SJSA1 (cell line): Measurements from ENCODE around the gene ABCD3. TPM values are rescaled to one million over a fixed set of nuclear protein-coding genes. Genes with fewer than 3 reads are reported as not detected.
A peak's percentile ranks its signal among the peaks of the same experiment; 100 is the strongest.
"Not testable (repeated sequence)": the region's sequence is repeated elsewhere in the genome, so short reads cannot be mapped to it uniquely, and the experiment has no call there.

Source experiments
- DNase-seq, 2 experiments: peaks; one replicate each; pipeline ENCODE4 v3.0.0-alpha.2; 2015 to 2020; ENCODE audit warnings: low spot score in 2 of 2, low read depth in 1 of 2
- H3K27ac ChIP-seq: fragments of 250-450 bp; sonication (Bioruptor Pico); 2 replicates; pipeline ENCODE4 v1.5.1; 2020; ENCODE audit warnings: mild to moderate bottlenecking, moderate library complexity
- H3K27me3 ChIP-seq: fragments of 250-450 bp; sonication (Bioruptor Pico); replicated peaks from 2 replicates; pipeline ENCODE4 v1.5.1; 2020; ENCODE audit warnings: mild to moderate bottlenecking, moderate library complexity
- H3K36me3 ChIP-seq: fragments of 250-450 bp; sonication (Bioruptor Pico); 2 replicates; pipeline ENCODE4 v1.5.1; 2020; ENCODE audit warnings: mild to moderate bottlenecking
- H3K4me1 ChIP-seq: fragments of 250-450 bp; sonication (Bioruptor Pico); replicated peaks from 2 replicates; pipeline ENCODE4 v1.6.1; 2021; ENCODE audit warnings: mild to moderate bottlenecking
- H3K4me3 ChIP-seq: fragments of 250-450 bp; sonication (Bioruptor Pico); 2 replicates; pipeline ENCODE4 v1.5.1; 2020; ENCODE audit warnings: mild to moderate bottlenecking
- H3K9me3 ChIP-seq: fragments of 250-450 bp; sonication (Bioruptor Pico); replicated peaks from 2 replicates; pipeline ENCODE4 v1.5.1; 2020; ENCODE audit warnings: mild to moderate bottlenecking
- total RNA-seq: library from RNA; depleted of rRNA; stranded (reverse); fragments of >200 nt; shearing (Covaris generic); gene quantifications from 2 replicates; pipeline ENCODE4 v1.2.3, GENCODE V29; 2014

Gene ABCD3
- total RNA-seq, 1 experiment from 2014 or later: 53.4 TPM

DNA sequence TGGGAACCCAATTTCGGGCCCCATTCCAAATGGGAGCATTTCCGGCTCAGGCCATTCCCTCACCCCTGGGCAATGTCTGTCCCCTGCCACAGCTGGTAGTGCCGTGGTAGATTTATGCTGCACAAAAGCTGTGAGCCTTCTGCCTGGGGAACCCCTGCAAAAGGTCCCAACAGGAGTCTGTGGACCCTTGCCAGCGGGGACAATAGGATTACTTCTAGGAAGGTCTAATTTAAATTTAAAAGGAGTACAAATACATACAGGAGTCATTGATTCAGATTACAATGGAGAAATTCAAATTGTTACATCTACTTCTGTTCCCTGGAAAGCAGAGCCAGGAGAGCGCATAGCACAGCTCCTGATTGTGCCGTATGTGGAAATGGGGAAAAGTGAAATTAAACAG, 28.0 kb downstream of the ABCD3 start:
- not testable (repeated sequence) for H3K4me1 ChIP-seq, H3K27ac ChIP-seq, H3K4me3 ChIP-seq, H3K27me3 ChIP-seq, DNase-seq
- H3K9me3 ChIP-seq: peaks cover 13% of the 10 kb centered on the region
- H3K36me3 ChIP-seq: peaks cover 21% of the 10 kb centered on the region

DNA sequence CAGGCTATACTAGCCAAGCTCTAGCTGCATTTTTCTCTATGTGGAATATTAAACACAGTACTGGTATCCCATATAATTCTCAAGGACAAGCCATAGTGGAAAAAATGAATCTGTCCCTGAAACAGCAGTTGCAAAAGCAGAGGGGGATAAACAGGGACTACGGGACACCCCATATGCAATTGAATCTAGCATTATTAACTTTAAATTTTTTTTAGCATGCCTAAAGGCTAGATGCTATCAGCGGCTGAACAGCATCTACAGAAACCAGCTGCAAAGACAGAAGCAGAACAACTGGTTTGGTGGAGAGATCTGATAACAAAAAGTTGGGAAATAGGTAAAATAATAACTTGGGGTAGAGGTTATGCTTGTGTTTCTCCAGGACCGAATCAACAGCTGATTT, 30.6 kb downstream of the ABCD3 start:
- H3K27ac ChIP-seq, H3K4me3 ChIP-seq, DNase-seq, H3K4me1 ChIP-seq, H3K27me3 ChIP-seq: not testable (repeated sequence)
- Histone ChIP-seq H3K36me3 (peaks cover 29% of the 10 kb centered on the region), H3K9me3 (peaks cover 13% of the 10 kb centered on the region)

DNA sequence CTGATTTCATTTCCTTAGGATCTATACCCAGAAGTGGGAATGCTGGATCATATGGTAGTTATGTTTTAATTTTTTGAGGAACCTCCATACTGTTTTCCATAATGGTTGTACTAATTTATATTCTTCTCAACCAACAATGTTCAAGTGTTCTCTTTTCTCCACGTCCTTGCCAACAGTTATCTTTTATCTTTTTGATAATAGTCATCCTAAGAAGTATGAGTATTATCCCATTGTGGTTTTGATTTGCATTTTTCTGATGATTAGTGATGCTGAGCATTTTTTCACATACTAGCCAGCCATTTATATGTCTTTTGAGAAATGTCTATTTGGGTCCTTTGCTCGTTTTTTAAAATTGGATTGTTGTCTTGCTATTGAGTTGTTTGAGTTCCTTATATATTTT, 38.5 kb downstream of the ABCD3 start:
- no peak for DNase-seq
- Histone ChIP-seq H3K9me3 (no peaks in the 10 kb centered on the region), H3K4me1 (no peaks in the 10 kb centered on the region), H3K36me3 (peaks cover 25% of the 10 kb centered on the region), H3K27ac (no peak overlapping the region), H3K4me3 (no peak overlapping the region), H3K27me3 (no peaks in the 10 kb centered on the region)

DNA sequence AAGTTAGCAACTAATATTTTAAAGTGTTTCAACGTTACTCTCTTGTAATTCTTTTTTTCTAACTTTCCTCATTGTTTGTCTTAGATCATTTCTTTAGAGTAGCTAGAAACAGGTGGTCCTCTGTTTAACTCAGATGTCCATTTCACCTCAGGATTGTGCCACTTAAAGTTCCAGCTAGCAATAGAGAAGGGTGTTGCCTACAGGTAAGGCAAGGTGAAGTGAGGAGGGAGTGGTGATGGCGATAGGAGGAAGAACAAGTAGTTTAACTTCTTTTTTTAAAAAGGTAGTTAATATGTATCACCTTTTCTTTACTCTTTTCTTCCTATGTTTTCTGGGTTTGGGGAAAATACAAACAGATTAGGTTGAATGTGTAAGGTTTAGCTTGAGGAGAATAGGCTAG, 44.4 kb downstream of the ABCD3 start:
- no peaks in the 10 kb centered on the region for H3K9me3 ChIP-seq
- H3K27ac ChIP-seq: no peak overlapping the region
- no peaks in the 10 kb centered on the region for H3K27me3 ChIP-seq
- no peak for DNase-seq
- H3K4me1 ChIP-seq: no peaks in the 10 kb centered on the region
- no peak overlapping the region for H3K4me3 ChIP-seq
- H3K36me3 ChIP-seq: peaks cover 22% of the 10 kb centered on the region

DNA sequence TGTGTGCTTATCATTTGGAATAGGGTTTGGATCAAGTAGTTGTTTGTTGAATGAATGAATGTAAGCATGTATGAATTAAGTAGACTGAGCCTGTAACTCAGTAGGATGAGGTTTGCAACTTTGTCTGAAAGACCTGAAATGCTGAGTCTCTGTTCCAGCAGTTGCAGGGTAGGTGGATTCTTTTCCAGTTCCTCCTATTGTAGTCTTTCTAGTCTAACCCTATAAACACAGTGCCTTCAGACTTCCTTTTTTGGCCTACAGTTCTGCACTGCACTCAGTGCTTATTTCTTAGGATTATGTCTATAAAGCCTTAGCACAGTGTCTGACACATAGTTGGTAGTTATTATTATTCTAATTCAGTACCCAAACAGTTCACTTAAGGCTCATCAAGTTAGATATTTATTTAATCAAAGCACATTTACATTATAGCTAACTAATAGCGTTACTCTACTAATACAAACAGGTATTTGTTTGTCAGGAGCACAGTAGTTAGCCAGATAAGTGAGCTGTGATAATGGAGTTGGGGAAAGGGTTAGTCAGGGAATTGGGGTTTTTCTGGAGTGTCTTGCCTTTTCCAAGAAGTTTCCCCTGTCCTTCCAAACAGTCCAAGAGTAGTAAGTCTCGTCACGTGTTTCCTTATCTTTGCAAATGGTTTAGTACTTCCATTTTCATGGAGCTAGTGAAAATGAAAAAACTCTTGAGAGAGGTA, 45.0 kb downstream of the ABCD3 start:
- Histone ChIP-seq H3K4me1 (no peaks in the 10 kb centered on the region), H3K27ac (no peak overlapping the region), H3K4me3 (no peak overlapping the region), H3K27me3 (no peaks in the 10 kb centered on the region), H3K9me3 (no peaks in the 10 kb centered on the region), H3K36me3 (peaks cover 21% of the 10 kb centered on the region)
- DNase-seq: no peak

DNA sequence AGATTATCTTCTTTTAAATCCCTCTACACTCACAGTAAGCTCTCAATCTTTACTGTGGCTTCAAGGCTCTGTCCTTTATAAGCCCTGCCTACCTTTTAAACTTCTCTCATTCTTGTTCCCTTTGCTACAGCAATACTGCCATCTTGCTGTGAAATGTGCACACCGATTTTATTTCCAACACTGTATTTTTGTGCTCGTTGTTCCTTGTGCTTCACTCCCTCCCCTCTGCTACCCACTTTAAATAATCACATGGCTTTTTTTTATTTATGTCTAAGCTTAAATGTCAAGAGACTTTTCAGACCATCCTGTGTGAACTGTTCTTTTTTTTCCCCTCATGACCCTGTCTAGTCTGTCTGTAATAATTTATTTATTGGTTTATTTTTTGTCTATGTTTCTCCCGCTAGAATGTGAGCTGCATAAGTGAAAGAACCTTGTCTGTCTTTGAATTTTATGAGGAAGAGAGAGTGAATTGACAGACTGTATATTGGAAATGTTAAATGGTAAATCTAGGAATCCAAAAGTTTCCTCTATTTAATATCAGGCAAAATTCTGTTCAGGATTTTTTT, 45.7 kb downstream of the ABCD3 start:
- Histone ChIP-seq H3K4me3 (no peak overlapping the region), H3K9me3 (no peaks in the 10 kb centered on the region), H3K4me1 (no peaks in the 10 kb centered on the region), H3K27ac (no peak overlapping the region), H3K36me3 (peaks cover 22% of the 10 kb centered on the region), H3K27me3 (no peaks in the 10 kb centered on the region)
- DNase-seq: peak in 1 of 2 experiments; percentile 47

DNA sequence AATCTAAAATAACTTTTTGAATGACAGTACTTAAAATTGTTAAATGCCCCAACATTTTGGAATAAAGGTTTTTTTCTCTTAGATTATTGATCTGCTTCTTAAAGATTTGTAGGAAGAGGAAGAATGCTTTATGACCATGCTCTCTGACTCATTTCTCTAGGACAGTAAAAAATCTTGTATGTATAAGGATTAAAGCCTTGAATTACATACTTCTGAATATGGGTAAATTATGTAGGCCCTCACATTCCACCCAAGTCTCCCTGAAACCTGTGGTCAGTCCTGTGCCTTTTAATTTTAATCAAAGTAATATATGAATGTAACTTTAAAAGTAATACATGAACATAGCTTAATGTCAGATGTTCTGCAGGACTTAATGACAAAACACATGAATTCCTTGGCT, 50.5 kb downstream of the ABCD3 start:
- DNase-seq: no peak
- Histone ChIP-seq H3K9me3 (no peaks in the 10 kb centered on the region), H3K4me3 (no peak overlapping the region), H3K36me3 (peaks cover 13% of the 10 kb centered on the region; the same call in 1 of the 2 replicates), H3K27ac (no peak overlapping the region), H3K4me1 (no peaks in the 10 kb centered on the region), H3K27me3 (no peaks in the 10 kb centered on the region)

DNA sequence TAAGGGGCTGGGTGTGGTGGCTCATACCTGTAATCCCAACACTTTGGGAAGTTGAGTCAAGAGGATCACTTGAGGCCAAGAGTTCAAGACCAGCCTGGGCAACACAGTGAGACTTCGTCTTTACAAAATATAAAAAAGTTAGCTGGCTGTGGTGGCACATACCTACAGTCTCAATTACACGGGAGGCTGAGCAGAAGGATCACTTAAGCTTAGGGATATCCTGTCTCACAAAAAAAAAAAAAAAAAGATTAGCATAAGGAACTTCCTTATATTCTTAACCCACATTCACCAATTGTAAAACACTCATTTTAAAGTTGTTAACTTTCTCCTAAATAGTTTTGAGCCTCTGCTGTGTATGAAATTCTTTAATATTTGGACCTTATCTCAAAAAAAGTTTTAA, 53.1 kb downstream of the ABCD3 start:
- no peaks in the 10 kb centered on the region for H3K27me3 ChIP-seq
- no peaks in the 10 kb centered on the region for H3K4me1 ChIP-seq
- no peak overlapping the region for H3K27ac ChIP-seq
- H3K36me3 ChIP-seq: peaks cover 13% of the 10 kb centered on the region; the same call in 1 of the 2 replicates
- no peak for DNase-seq
- no peak overlapping the region for H3K4me3 ChIP-seq
- no peaks in the 10 kb centered on the region for H3K9me3 ChIP-seq

DNA sequence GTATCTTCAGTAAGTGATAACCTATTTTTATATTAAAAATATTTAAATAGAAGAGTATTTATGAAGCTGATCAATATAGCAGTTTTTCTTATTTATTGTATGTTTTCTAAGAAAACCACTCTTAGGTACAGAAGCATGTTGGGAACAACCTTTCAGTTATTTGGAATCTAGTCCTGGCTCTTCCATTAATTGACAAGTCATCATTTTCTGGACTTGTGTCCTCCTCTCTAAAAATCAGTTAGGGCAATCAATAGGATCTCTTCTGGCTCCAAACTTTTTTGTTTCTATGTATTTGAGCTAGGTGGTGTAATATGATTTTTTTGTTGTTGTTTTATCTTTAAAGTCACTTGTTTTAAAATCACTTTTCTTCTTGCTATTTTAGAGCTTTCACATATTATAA, 57.0 kb downstream of the ABCD3 start:
- Histone ChIP-seq H3K4me1 (no peaks in the 10 kb centered on the region), H3K27ac (no peak overlapping the region)
- DNase-seq: no peak

DNA sequence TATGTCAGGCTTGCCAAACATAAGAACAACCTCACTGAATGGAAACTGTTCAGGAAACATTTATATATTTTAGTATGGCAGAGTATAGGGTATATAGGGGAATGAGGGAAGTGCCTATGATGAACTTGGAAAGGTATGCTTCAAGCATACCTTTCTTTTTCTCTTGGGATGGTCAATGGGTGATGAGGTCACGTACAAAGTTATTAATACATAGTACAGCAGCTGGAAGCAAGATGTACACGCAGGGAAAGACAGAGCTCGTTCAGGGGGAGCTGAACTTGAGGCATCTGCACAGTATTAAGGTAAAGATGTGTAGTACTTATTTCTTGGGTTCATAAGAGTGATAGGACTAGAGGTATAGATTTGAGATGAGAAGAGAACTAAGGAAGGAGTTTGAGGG, 61.5 kb downstream of the ABCD3 start:
- no peak for DNase-seq
- Histone ChIP-seq H3K9me3 (no peaks in the 10 kb centered on the region), H3K27me3 (no peaks in the 10 kb centered on the region), H3K36me3 (peaks cover 14% of the 10 kb centered on the region), H3K4me1 (no peaks in the 10 kb centered on the region), H3K4me3 (no peak overlapping the region), H3K27ac (no peak overlapping the region)

More for the DNA sequence above, 57.0 kb downstream of the ABCD3 start:
- Histone ChIP-seq H3K27me3 (no peaks in the 10 kb centered on the region), H3K36me3 (peaks cover 13% of the 10 kb centered on the region; the same call in 1 of the 2 replicates), H3K4me3 (no peak overlapping the region), H3K9me3 (no peaks in the 10 kb centered on the region)

DNA sequence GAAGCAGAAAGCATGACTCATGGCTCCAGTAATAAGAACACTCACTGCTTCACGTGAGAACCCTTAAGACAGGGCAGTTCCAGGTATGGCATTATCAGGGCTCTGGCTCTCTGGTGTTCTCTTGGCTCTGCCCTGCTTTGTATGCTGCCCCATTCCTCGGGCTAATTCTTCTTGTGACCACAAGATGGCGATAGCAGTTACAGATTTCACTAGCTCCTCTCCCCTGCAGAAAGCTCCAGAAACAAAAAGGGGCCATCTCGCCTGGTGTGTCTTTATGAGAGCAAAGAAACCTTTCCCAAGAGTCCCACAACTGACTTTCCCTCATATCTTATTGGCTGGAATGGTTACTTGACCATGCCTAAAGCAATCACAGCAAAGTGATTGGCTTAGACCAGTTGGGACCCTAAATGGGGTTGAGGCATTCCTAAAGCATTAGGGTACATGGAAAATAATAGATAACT, 63.3 kb downstream of the ABCD3 start:
- peak; percentile 54 to 58 for DNase-seq
- Histone ChIP-seq H3K9me3 (no peaks in the 10 kb centered on the region), H3K4me3 (no peak overlapping the region), H3K27ac (no peak overlapping the region), H3K36me3 (peaks cover 12% of the 10 kb centered on the region), H3K27me3 (no peaks in the 10 kb centered on the region), H3K4me1 (no peaks in the 10 kb centered on the region; the same call in 1 of the 2 replicates)

DNA sequence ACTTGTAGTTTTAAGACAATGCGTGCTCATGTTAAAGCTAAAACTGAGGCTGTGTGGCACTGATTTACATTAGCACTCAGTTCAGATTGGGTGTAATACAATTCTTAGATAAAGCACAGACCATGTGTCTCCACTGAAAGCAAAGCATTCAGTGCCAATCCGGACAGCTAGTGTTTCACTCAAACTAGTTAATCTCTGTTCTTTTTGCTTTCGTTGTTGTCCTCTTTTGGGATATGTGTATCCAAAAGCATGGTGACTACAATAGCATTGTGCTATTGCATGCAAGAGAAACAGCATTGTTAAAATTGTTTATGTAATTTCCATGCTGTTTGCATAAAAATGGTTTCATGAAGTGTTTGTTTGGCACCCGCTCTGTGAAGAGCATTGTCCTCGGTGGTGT, 68.8 kb downstream of the ABCD3 start:
- DNase-seq: no peak
- no peaks in the 10 kb centered on the region for H3K9me3 ChIP-seq
- no peak overlapping the region for H3K27ac ChIP-seq
- H3K36me3 ChIP-seq: peaks cover 22% of the 10 kb centered on the region
- H3K27me3 ChIP-seq: no peaks in the 10 kb centered on the region
- H3K4me1 ChIP-seq: no peaks in the 10 kb centered on the region; the same call in 1 of the 2 replicates
- no peak overlapping the region for H3K4me3 ChIP-seq

DNA sequence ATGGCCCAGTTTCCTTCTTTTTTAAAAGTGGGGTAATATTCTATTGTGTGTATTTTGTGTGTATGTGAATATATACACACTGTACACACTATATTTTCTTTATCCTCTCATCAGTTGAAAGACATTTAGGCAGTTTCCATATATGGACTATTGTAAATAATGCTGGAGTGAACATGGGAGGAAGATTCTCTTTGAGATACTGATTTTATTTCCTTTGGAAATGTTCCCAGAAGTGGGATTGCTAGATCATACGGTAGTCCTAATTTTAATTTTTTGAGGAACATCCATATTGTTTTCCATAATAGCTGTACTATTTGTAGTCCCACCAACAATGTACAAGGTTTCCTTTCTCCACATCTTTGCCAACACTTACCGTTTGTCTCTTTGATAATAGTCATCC, 72.4 kb downstream of the ABCD3 start:
- DNase-seq: no peak
- Histone ChIP-seq H3K36me3 (peaks cover 27% of the 10 kb centered on the region), H3K4me1 (no peaks in the 10 kb centered on the region; the same call in 1 of the 2 replicates), H3K27me3 (no peaks in the 10 kb centered on the region), H3K27ac (no peak overlapping the region), H3K9me3 (no peaks in the 10 kb centered on the region), H3K4me3 (no peak overlapping the region)

DNA sequence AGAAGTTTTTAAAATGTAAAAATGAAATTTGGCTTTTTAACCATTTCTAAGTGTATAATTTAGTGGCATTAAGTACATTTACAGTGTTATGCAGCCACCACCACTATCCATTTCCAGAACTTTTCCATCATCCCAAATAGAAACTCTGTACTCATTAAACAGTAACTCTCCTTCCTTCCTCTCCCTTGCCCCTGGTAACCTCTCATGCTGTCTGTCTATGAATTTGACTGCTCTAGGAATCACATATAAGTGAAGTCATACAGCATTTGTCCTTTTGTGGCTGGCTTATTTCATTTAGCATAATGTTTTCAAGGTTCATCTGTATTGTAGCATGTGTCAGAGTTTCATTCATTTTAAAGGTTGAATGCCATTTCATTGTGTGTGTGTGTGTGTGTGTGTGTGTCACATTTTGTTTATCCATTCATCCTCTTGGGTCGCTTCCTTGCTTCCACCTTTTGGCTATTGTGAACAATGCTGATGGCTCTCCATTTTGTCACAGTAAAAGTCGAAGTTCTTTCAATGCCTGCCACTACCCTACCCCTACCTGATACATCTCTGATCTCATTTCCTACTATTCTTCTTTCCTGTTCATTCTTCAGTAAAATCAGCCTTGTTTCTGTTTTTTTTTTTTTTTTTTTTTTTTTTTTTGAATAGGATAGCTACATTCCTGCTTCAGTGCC, 78.0 kb downstream of the ABCD3 start:
- Histone ChIP-seq H3K4me3 (no peak overlapping the region), H3K9me3 (no peaks in the 10 kb centered on the region), H3K27ac (no peak overlapping the region), H3K4me1 (no peaks in the 10 kb centered on the region), H3K27me3 (no peaks in the 10 kb centered on the region), H3K36me3 (peaks cover 32% of the 10 kb centered on the region)
- no peak for DNase-seq
